ENCODE data around the gene GALNS.

Gene GALNS

DNA sequence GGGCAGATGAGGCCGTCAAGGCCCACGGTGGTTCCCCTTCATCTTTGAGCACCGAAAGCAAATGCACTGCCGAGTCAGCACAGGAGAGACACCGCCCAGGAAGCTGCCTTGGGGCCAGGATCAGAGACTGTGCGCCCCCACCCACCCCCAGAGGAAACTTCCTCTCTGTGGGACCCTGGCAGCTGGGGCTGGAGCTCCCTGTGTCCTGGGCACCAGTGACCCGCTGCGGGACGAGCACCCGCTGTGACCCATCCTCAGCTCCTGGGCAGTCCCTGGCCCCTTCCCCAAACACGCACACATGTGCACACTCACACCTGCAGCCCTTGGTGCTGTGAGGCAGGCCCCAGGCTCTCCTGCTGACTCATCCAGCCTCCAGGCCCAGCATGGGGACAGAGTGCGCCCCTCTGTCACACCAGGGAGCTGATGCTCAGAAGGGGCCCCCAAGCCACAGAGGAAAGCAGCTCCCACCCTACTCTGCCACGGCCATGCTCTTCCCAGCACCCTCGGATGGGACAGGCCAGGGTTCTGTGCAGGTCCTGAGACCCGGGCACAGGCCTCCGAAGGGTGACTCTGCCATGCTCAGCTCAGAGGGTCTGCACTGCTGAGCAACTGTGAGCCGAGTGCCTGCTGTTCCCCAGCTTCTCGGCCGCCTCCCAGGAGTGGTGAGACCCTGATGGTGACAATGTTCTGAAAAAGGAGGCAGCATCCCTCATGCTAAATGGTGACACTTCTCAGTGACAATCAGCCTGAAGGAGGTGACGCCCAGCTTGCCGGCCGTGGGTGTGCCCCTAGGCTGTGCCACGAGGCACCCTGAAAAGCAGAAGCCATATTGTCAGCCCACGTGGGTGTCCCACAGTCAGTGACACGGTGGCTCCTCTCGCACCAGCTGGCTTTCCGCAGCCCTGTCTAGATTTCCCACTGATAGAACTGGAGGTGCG is 75.3 kb downstream of the GALNS start:
- TF ChIP-seq, protein P1, sequence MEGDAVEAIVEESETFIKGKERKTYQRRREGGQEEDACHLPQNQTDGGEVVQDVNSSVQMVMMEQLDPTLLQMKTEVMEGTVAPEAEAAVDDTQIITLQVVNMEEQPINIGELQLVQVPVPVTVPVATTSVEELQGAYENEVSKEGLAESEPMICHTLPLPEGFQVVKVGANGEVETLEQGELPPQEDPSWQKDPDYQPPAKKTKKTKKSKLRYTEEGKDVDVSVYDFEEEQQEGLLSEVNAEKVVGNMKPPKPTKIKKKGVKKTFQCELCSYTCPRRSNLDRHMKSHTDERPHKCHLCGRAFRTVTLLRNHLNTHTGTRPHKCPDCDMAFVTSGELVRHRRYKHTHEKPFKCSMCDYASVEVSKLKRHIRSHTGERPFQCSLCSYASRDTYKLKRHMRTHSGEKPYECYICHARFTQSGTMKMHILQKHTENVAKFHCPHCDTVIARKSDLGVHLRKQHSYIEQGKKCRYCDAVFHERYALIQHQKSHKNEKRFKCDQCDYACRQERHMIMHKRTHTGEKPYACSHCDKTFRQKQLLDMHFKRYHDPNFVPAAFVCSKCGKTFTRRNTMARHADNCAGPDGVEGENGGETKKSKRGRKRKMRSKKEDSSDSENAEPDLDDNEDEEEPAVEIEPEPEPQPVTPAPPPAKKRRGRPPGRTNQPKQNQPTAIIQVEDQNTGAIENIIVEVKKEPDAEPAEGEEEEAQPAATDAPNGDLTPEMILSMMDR (IDR thresholded peaks at IDR 0.05; ENCODE audit: insufficient read depth, low read length, missing control alignments) = no peak
- ChIA-PET POLR2A (interaction anchor here (0.8 to 5.2 kb wide), 3 partner anchors 9 to 24 kb away, joined by 3 to 95 read pairs (median 3); no protein-coding TSS in a partner anchor), CTCF (interaction anchor here (0.7 to 5.9 kb wide), 10 partner anchors 9 to 77 kb away, joined by 3 to 76 read pairs (median 6); no protein-coding TSS in a partner anchor)
- no peak overlapping the region for H3K4me3 ChIP-seq (ENCODE audit: low read depth, low read length)
- DNase-seq (ENCODE audit: low read depth, low spot score) = no peak

DNA sequence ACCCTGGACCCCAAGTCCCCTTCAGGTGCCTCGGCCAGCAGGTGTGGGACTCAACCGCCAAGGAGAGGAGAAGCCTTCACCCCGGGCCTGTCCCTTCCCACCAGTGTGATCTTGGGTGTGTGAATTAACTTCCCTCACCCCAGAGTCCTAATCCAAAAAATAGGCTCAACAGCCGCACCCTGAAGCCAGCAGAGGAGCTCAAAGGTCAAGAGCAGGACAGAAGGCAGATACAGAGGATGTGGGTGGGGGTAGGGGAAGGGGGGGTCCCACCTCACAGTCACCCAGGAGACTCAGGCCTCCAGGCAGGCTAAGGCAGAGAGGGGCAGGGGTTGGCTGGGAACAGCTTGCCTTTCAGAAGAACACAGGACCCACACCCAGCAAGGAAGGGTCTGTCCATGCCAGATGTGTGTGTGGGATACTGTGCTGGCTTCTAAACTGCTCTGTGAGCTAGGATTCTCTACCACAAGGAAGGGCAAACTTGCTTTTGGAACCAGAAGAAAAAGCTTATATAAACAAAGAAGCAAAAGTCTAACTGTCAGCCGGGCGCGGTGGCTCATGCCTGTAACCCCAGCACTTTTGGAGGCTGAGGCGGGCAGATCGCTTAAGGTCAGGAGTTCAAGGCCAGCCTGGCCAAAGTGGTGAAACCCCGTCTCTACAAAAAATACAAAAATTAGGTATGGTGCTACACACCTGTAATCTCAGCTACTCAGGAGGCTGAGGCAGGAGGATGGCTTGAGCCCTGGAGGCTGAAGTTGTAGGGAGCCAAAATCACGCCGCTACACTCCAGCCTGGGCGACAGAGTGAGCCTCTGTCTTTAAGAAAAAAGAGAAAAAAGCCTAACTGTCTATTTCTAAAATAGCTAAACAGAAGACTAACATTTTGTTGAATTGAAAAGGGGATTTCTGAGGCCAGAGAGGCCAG is 76.3 kb downstream of the GALNS start:
- no peak for DNase-seq (ENCODE audit: low read depth, low spot score)
- TF ChIP-seq, protein P1 (IDR thresholded peaks at IDR 0.05; ENCODE audit: insufficient read depth, low read length, missing control alignments) = no peak
- ChIA-PET CTCF (interaction anchor here (0.7 to 5.9 kb wide), 10 partner anchors 8 to 78 kb away, joined by 3 to 76 read pairs (median 4); no protein-coding TSS in a partner anchor), POLR2A (interaction anchor here (0.7 to 5.2 kb wide), 4 partner anchors 8 to 26 kb away, joined by 3 to 95 read pairs (median 3); no protein-coding TSS in a partner anchor)
- H3K4me3 ChIP-seq (ENCODE audit: low read depth, low read length) = no peak overlapping the region

DNA sequence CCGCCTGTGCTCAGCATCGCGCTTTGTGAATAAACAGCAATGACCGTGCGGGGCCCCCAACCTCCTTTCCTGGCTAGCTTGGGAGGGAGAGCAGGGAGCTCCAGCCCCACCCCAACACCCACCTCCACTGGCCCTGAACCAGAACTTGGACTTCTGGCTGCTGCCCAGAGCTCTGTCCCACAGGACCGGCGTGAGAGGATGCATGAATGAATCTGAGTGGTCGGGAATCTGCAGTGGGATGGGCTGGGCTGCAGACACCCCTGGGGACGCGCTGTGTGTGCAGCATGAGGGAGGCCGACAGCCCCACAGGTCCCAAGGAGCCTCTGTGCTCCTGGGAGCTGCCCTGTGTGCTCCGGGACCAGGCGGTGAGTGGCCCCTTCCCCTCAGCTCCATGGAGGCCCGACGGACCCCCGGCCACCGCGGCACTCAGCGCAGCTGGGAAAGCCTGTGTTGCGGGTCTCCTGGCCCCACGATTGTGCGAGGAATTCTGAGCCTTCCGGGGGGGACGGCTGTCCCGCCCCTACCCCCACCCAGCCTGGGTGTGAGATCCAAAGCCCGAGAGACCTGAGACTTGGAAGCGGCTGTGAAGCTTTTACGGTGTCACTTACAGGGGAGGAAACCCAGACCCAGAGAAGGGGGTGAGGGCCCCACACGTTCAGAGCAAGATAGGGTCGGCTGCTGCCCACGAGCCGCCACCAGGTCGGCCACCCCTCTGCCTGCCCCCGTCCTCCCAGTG is 77.2 kb downstream of the GALNS start:
- CTCF ChIA-PET = interaction anchor here (0.9 to 5.9 kb wide), 5 partner anchors 22 to 45 kb away, joined by 3 to 76 read pairs (median 7); no protein-coding TSS in a partner anchor

DNA sequence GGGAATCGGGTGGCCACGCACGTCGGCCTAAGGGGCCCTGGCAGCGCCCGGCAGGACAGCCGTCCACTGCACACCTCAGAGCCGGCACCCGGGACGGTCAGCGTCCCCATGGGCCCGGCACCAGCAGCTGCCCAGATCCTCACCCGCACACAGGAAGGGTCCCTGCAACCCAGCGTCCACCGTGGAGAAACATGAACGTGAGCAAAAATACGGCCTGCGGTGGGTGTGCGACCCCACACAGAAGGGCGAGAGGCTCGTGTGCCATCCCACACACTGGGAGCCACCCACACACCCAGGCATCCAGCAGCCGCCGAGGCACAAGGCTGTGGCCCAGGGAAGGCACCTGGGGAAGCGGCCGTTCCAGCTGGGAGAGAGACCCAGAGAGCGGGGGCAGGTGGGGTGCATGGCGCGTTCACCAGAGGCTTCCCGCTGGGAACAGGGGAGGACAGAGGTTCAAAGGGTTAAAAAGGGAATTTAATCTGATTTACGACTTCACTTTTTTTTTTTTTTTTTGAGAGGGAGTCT is 78.1 kb downstream of the GALNS start:
- ChIA-PET POLR2A (interaction anchor here (0.6 kb wide), 1 partner anchor 8 kb away, joined by 3 read pairs; no protein-coding TSS in a partner anchor), CTCF (interaction anchor here (0.7 kb wide), 1 partner anchor 15 kb away, joined by 3 read pairs; no protein-coding TSS in a partner anchor)
- TF ChIP-seq, protein P1 (IDR thresholded peaks at IDR 0.05; ENCODE audit: insufficient read depth, low read length, missing control alignments) = no peak
- no peak for DNase-seq (ENCODE audit: low read depth, low spot score)
- no peak overlapping the region for H3K4me3 ChIP-seq (ENCODE audit: low read depth, low read length)

More for the DNA sequence above, 77.2 kb downstream of the GALNS start:
- POLR2A ChIA-PET = interaction anchor here (0.6 to 0.8 kb wide), 2 partner anchors 9 to 25 kb away, joined by 3 read pairs; no protein-coding TSS in a partner anchor
- TF ChIP-seq, protein P1 (IDR thresholded peaks at IDR 0.05; ENCODE audit: insufficient read depth, low read length, missing control alignments) = no peak
- no peak overlapping the region for H3K4me3 ChIP-seq (ENCODE audit: low read depth, low read length)
- DNase-seq (ENCODE audit: low read depth, low spot score) = no peak

DNA sequence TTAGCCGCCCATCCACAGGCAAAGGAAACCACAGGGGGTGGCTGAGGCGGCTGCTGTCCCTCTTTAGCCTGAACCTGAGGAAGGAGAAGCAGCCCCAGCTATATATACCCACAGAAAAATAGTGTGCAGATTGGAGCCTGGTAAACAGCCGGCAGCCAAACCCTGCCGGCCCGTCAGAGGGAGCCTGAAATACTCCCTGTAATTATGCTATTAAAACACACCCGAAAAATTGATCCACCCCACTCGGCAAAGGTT is 78.5 kb downstream of the GALNS start:
- CTCF ChIA-PET = interaction anchor here (0.7 to 1.8 kb wide), 2 partner anchors 14 to 41 kb away, joined by 3 to 7 read pairs; no protein-coding TSS in a partner anchor
- POLR2A ChIA-PET = no interaction called here
- no peak overlapping the region for H3K4me3 ChIP-seq (ENCODE audit: low read depth, low read length)
- no peak for DNase-seq (ENCODE audit: low read depth, low spot score)
- TF ChIP-seq, protein P1 (IDR thresholded peaks at IDR 0.05; ENCODE audit: insufficient read depth, low read length, missing control alignments) = no peak
